H1 (cell line): ENCODE data around the gene SREK1IP1. TPM values are rescaled to one million over a fixed set of nuclear protein-coding genes. Genes with fewer than 3 reads are reported as not detected.

Experiments used
- CTCF ChIA-PET: fragments of 300-600 bp; sonication (Branson Sonifier 250); formaldehyde crosslinking; loops from one replicate; lab custom pipeline; 2021; ENCODE audit not compliant: partially characterized antibody; lab: Charles Lee
- POLR2A ChIA-PET: fragments of 300-600 bp; sonication (Branson Sonifier 250); formaldehyde crosslinking; loops from one replicate; lab custom pipeline; 2021; ENCODE audit warnings: inconsistent platforms; ENCODE audit not compliant: partially characterized antibody; lab: Charles Lee
- DNase-seq, 2 experiments: peaks; one replicate each; pipeline versions ENCODE4 v3.0.0 to v3.0.0-alpha.2; 2010 to 2022; ENCODE audit warnings: low spot score in 2 of 2, low read depth in 1 of 2, mixed read lengths in 1 of 2
- FAIRE-seq: peaks from 2 replicates; lab custom pipeline; 2011; peaks lifted over from hg19 to GRCh38; lab: Jason Lieb, UNC
- H2AFZ ChIP-seq: 2 replicates; pipeline ENCODE4 v1.8.1; 2012; ENCODE audit warnings: low read length, inconsistent platforms
- H2AK5ac ChIP-seq: 2 replicates; pipeline ENCODE4 v1.6.1; 2013; ENCODE audit warnings: low read depth, low read length
- H2BK120ac ChIP-seq: replicated peaks from 2 replicates; pipeline ENCODE3; 2013; ENCODE audit warnings: low read depth, low read length, inconsistent platforms
- H2BK12ac ChIP-seq: 2 replicates; pipeline ENCODE4 v1.6.1; 2013; ENCODE audit warnings: low read depth, low read length
- H2BK15ac ChIP-seq: 2 replicates; pipeline ENCODE4 v1.6.1; 2013; ENCODE audit warnings: low read length
- H2BK20ac ChIP-seq: 2 replicates; pipeline ENCODE4 v1.6.1; 2013; ENCODE audit warnings: low read length
- H2BK5ac ChIP-seq: 2 replicates; pipeline ENCODE4 v1.6.1; 2013; ENCODE audit warnings: low read depth, low read length
- H3K14ac ChIP-seq: 2 replicates; pipeline ENCODE4 v1.6.1; 2013; ENCODE audit warnings: inconsistent platforms; ENCODE audit not compliant: insufficient read length
- H3K18ac ChIP-seq: 2 replicates; pipeline ENCODE4 v1.6.1; 2013; ENCODE audit warnings: low read length; ENCODE audit errors: extremely low read depth
- H3K23ac ChIP-seq: 2 replicates; pipeline ENCODE4 v1.6.1; 2013; ENCODE audit warnings: inconsistent platforms; ENCODE audit not compliant: insufficient read length
- H3K23me2 ChIP-seq: 2 replicates; pipeline ENCODE4 v1.6.1; 2013; ENCODE audit warnings: low read depth, low read length
- H3K27ac ChIP-seq: 2 replicates; pipeline ENCODE4 v1.6.1; 2011; ENCODE audit warnings: low read depth, low read length, inconsistent platforms
- H3K27me3 ChIP-seq, 4 experiments: replicated peaks in 1 of 4; 1 replicate in 1 of 4; 2 replicates in 3 of 4; pipeline versions ENCODE4 v1.6.1 to v1.8.1; 2011 to 2013; ENCODE audit warnings: low read length in 3 of 4, mild to moderate bottlenecking in 3 of 4, inconsistent platforms in 2 of 4, mixed read lengths in 2 of 4, moderate library complexity in 1 of 4; ENCODE audit not compliant: control insufficient read depth in 3 of 4, insufficient read depth in 3 of 4; ENCODE audit errors: extremely low read depth in 1 of 4
- H3K36me3 ChIP-seq, 4 experiments: 2 replicates each; pipeline versions ENCODE4 v1.6.1 to v1.8.1; 2011 to 2013; ENCODE audit warnings: mild to moderate bottlenecking in 4 of 4, low read length in 3 of 4, moderate library complexity in 2 of 4, control low read depth in 1 of 4, inconsistent platforms in 1 of 4; ENCODE audit not compliant: insufficient read depth in 4 of 4, control insufficient read depth in 2 of 4
- H3K4ac ChIP-seq: replicated peaks from 2 replicates; pipeline ENCODE3; 2013; ENCODE audit warnings: low read length, low read depth, mixed read lengths, inconsistent platforms; ENCODE audit not compliant: insufficient read length
- H3K4me1 ChIP-seq, 4 experiments: replicated peaks in 1 of 4; 1 replicate in 1 of 4; 2 replicates in 3 of 4; pipeline versions ENCODE4 v1.6.1 to v1.8.1; 2011 to 2013; ENCODE audit warnings: low read length in 3 of 4, inconsistent platforms in 2 of 4, mixed read lengths in 1 of 4; ENCODE audit not compliant: insufficient read depth in 4 of 4, control insufficient read depth in 3 of 4
- H3K4me2 ChIP-seq, 2 experiments: 2 replicates each; pipeline versions ENCODE4 v1.6.1 to v1.8.1; 2011 to 2013; ENCODE audit warnings: low read depth in 2 of 2, low read length in 2 of 2, control low read depth in 1 of 2, inconsistent platforms in 1 of 2, mild to moderate bottlenecking in 1 of 2; ENCODE audit not compliant: insufficient read depth in 1 of 2
- H3K4me3 ChIP-seq, 4 experiments: fragments of 200-600, 300-600 bp in 1 of 4; sonication (generic), shearing (Covaris generic), sonication (Bioruptor Twin) in 1 of 4; 2 replicates each; pipeline versions ENCODE4 v1.5.1 to v1.8.1; 2011 to 2016; ENCODE audit warnings: low read length in 4 of 4, low read depth in 3 of 4, control low read depth in 2 of 4, inconsistent platforms in 2 of 4, mild to moderate bottlenecking in 2 of 4, mixed read lengths in 1 of 4, moderate library complexity in 1 of 4; ENCODE audit not compliant: insufficient read depth in 2 of 4; ENCODE audit errors: extremely low read depth in 1 of 4
- H3K56ac ChIP-seq: replicated peaks from 2 replicates; pipeline ENCODE3; 2013; ENCODE audit warnings: low read depth, mild to moderate bottlenecking, mixed read lengths, low read length, inconsistent platforms; ENCODE audit not compliant: insufficient read length
- H3K79me1 ChIP-seq: 2 replicates; pipeline ENCODE4 v1.6.1; 2013; ENCODE audit warnings: low read depth, low read length, control low read depth
- H3K79me2 ChIP-seq, 2 experiments: 2 replicates each; pipeline versions ENCODE4 v1.6.1 to v1.8.1; 2012 to 2013; ENCODE audit warnings: low read length in 2 of 2, mild to moderate bottlenecking in 2 of 2, inconsistent platforms in 1 of 2; ENCODE audit not compliant: insufficient read depth in 2 of 2, control insufficient read depth in 1 of 2
- H3K9ac ChIP-seq, 4 experiments: replicated peaks in 1 of 4; 1 replicate in 1 of 4; 2 replicates in 3 of 4; pipeline versions ENCODE4 v1.6.1 to v1.8.1; 2011 to 2013; ENCODE audit warnings: low read depth in 3 of 4, low read length in 3 of 4, control low read depth in 2 of 4, mild to moderate bottlenecking in 2 of 4, moderate library complexity in 2 of 4, inconsistent platforms in 1 of 4; ENCODE audit errors: extremely low read depth in 1 of 4
- H3K9me3 ChIP-seq, 2 experiments: 2 replicates each; pipeline versions ENCODE4 v1.6.1 to v1.8.1; 2012 to 2013; ENCODE audit warnings: mild to moderate bottlenecking in 2 of 2, moderate library complexity in 2 of 2, control low read depth in 1 of 2, inconsistent platforms in 1 of 2, low read depth in 1 of 2, low read length in 1 of 2, mixed read lengths in 1 of 2; ENCODE audit not compliant: insufficient read depth in 2 of 2
- H4K20me1 ChIP-seq, 2 experiments: replicated peaks in 1 of 2; 2 replicates each; pipeline versions ENCODE3 to v1.8.1; 2011 to 2013; ENCODE audit warnings: inconsistent platforms in 2 of 2, low read length in 2 of 2, mild to moderate bottlenecking in 1 of 2; ENCODE audit not compliant: insufficient read depth in 2 of 2, control insufficient read depth in 1 of 2
- H4K5ac ChIP-seq: 2 replicates; pipeline ENCODE4 v1.6.1; 2013; ENCODE audit warnings: low read length, low read depth, mixed read lengths, inconsistent platforms; ENCODE audit not compliant: insufficient read length
- H4K8ac ChIP-seq: 2 replicates; pipeline ENCODE4 v1.8.0; 2013; ENCODE audit warnings: mild to moderate bottlenecking, moderate library complexity, low read length, inconsistent platforms; ENCODE audit not compliant: insufficient read depth; ENCODE audit errors: extremely low read depth
- H4K91ac ChIP-seq: replicated peaks from 2 replicates; pipeline ENCODE3; 2013; ENCODE audit warnings: low read length, mixed read lengths, inconsistent platforms; ENCODE audit not compliant: insufficient read length
- BACH1 ChIP-seq: IDR thresholded peaks from 2 replicates; pipeline ENCODE4 v1.6.1; 2012; ENCODE audit warnings: low read length, improper control_type of control experiment
- CEBPB ChIP-seq: IDR thresholded peaks from 2 replicates; pipeline ENCODE4 v1.6.1; 2012; ENCODE audit warnings: low read depth, low read length
- CHD1 ChIP-seq: IDR thresholded peaks from 2 replicates; pipeline ENCODE4 v1.6.1; 2012; ENCODE audit warnings: low read depth, low read length, improper control_type of control experiment
- EP300 ChIP-seq, 2 experiments: IDR thresholded peaks; 1 replicate in 1 of 2; 2 replicates in 1 of 2; pipeline ENCODE4 v1.6.1; 2011 to 2012; ENCODE audit warnings: low read depth in 2 of 2, low read length in 2 of 2, mild to moderate bottlenecking in 2 of 2, borderline replicate concordance in 1 of 2, inconsistent platforms in 1 of 2, moderate library complexity in 1 of 2
- GABPA ChIP-seq: IDR thresholded peaks from 2 replicates; pipeline ENCODE4 v1.6.1; 2011; ENCODE audit warnings: mild to moderate bottlenecking, low read length, moderate library complexity, borderline replicate concordance; ENCODE audit not compliant: insufficient read depth
- NANOG ChIP-seq: IDR thresholded peaks from 2 replicates; pipeline ENCODE4 v1.6.1; 2011; ENCODE audit warnings: low read length, low read depth, mild to moderate bottlenecking, inconsistent platforms; ENCODE audit not compliant: insufficient read depth, poor library complexity, severe bottlenecking
- POLR2AphosphoS5 ChIP-seq: IDR thresholded peaks from 2 replicates; pipeline ENCODE4 v1.6.1; 2011; ENCODE audit warnings: low read depth, low read length
- SIRT6 ChIP-seq: IDR thresholded peaks from one replicate; pipeline ENCODE4 v1.7.1; 2012; ENCODE audit warnings: low read length, inconsistent platforms
- SRF ChIP-seq: IDR thresholded peaks from 2 replicates; pipeline ENCODE4 v1.6.1; 2011; ENCODE audit warnings: mild to moderate bottlenecking, low read depth, low read length, moderate library complexity
- TAF7 ChIP-seq: optimal IDR thresholded peaks from 2 replicates; pipeline ENCODE3; 2011; ENCODE audit warnings: low read depth, mild to moderate bottlenecking, inconsistent platforms, low read length, moderate library complexity, borderline replicate concordance
- TBP ChIP-seq: IDR thresholded peaks from 2 replicates; pipeline ENCODE4 v1.6.1; 2011; ENCODE audit warnings: low read depth, low read length, improper control_type of control experiment
- TEAD4 ChIP-seq: IDR thresholded peaks from 2 replicates; pipeline ENCODE4 v1.6.1; 2012; ENCODE audit warnings: low read depth, low read length, inconsistent platforms, mixed read lengths
- WGBS, 2 experiments: shearing (Covaris generic) in 1 of 2; methylation state at CpG; one replicate each; pipeline versions ENCODE4 v1.1.6 to v1.1.7; 2013 to 2015; ENCODE audit warnings: low lambda C conversion rate in 2 of 2, mixed read lengths in 2 of 2, inconsistent platforms in 1 of 2, low coverage in 1 of 2, missing lambda C conversion rate in 1 of 2; ENCODE audit not compliant: insufficient replicate concordance in 2 of 2, insufficient coverage in 1 of 2, insufficient read length in 1 of 2; ENCODE audit errors: extremely low coverage in 1 of 2, missing lambda C conversion rate in 1 of 2; 5-methylcytosine and 5-hydroxymethylcytosine counted together
- polyA plus RNA-seq, 7 experiments: library from polyadenylated mRNA; depleted of rRNA in 3 of 7; stranded (reverse) in 5 of 7; unstranded in 2 of 7; fragments of >200 nt in 5 of 7; fragments of 200-250 nt in 2 of 7; gene quantifications; 1 replicate in 5 of 7; 2 replicates in 1 of 7; 4 replicates in 1 of 7; pipeline versions ENCODE4 v1.2.1 to v1.2.3, GENCODE V29; 2011 to 2013; ENCODE audit warnings: missing spikeins in 2 of 7, mixed read lengths in 2 of 7
- total RNA-seq: library from RNA; stranded (reverse); fragmentation: NEBNext Ultra II Directional; extraction: Animal tissue kit (Norgen Biotek cat#: 25700); gene quantifications from 2 replicates; pipeline ENCODE4 v1.2.1, GENCODE V29; 2021

Gene SREK1IP1
- total and polyA plus RNA-seq, 2 of the 8 experiments (the other 6 are each of a cell fraction or from before 2014, with no cell fraction given), result 6.2 to 39.0 TPM

- Histone ChIP-seq H2AFZ (no peak overlapping the region), H3K79me2 (peaks cover 15 to 84% of the 10 kb centered on the region in 2 experiments; a peak in 3 of 4 replicates)
- TF ChIP-seq TBP, result no peak
- TF ChIP-seq TAF7, result no peak
- TF ChIP-seq EP300 (IDR thresholded peaks at IDR 0.05; ENCODE audit: borderline replicate concordance in 1 of 2, low read depth in 2 of 2, low read length in 2 of 2), result no peak
- TF ChIP-seq CEBPB, result no peak
- TF ChIP-seq SRF, result no peak
- no peak for TF ChIP-seq TEAD4
- TF ChIP-seq POLR2AphosphoS5, result no peak
- TF ChIP-seq SIRT6, result no peak
- no peak for TF ChIP-seq GABPA
- TF ChIP-seq CHD1, result no peak
- no peak for TF ChIP-seq NANOG
- no peak for TF ChIP-seq BACH1
These were observed 2.5 kb downstream of the SREK1IP1 start for GRCh38 chr5:64765804-64766504.

More at GRCh38 chr5:64765804-64766504, 2.5 kb downstream of the SREK1IP1 start:
- Histone ChIP-seq H3K4me2 (no peak overlapping the region; a peak in 1 of 4 replicates), H4K20me1 (peaks cover 0 to 2% of the 10 kb centered on the region in 2 experiments), H2BK120ac (no peak overlapping the region), H3K9me3 (no peaks in the 10 kb centered on the region), H4K8ac (no peak overlapping the region), H3K27ac (no peak overlapping the region), H3K36me3 (peaks cover 2 to 31% (median 11%) of the 10 kb centered on the region in 4 experiments; a peak in 4 of 8 replicates), H3K23ac (no peak overlapping the region), H3K23me2 (0 out of 2 replicates have a peak, but pooled peaks cover 2% of the 10 kb centered on the region), H2BK5ac (no peak overlapping the region), H3K9ac (no peak overlapping the region; a peak in 1 of 7 replicates), H2BK15ac (no peak overlapping the region), H2BK12ac (no peak overlapping the region), H2AK5ac (no peak overlapping the region), H2BK20ac (no peak overlapping the region), H3K4me3 (no peak overlapping the region), H3K27me3 (no peaks in the 10 kb centered on the region), H3K56ac (no peak overlapping the region), H3K4me1 (peaks cover 0 to 9% (median 3%) of the 10 kb centered on the region in 4 experiments; a peak in 4 of 7 replicates), H3K18ac (no peak overlapping the region), H3K4ac (no peak overlapping the region), H3K79me1 (peaks cover 6% of the 10 kb centered on the region), H4K91ac (no peak overlapping the region), H3K14ac (no peak overlapping the region), H4K5ac (no peak overlapping the region)
- ChIA-PET CTCF (interaction anchor here (2.6 kb wide), 1 partner anchor 131 kb away, joined by 14 read pairs; no protein-coding TSS in a partner anchor), POLR2A (interaction anchor here (0.6 to 1.4 kb wide), 2 partner anchors 8 to 12 kb away, joined by 3 read pairs; no protein-coding TSS in a partner anchor)
- WGBS, 2 experiments, result 93% methylated on average over 2 of the region's 2 CpGs; no CpG with 5 or more reads in 1 of the 2 experiments
- FAIRE-seq (no peak), DNase-seq (no peak)
